ENCODE data around the gene IFNA21.
A peak's percentile ranks its signal among the peaks of the same experiment; 100 is the strongest.
"Not testable (repeated sequence)": the region's sequence is repeated elsewhere in the genome, so short reads cannot be mapped to it uniquely, and the experiment has no call there.

IFNA21 gene

DNA sequence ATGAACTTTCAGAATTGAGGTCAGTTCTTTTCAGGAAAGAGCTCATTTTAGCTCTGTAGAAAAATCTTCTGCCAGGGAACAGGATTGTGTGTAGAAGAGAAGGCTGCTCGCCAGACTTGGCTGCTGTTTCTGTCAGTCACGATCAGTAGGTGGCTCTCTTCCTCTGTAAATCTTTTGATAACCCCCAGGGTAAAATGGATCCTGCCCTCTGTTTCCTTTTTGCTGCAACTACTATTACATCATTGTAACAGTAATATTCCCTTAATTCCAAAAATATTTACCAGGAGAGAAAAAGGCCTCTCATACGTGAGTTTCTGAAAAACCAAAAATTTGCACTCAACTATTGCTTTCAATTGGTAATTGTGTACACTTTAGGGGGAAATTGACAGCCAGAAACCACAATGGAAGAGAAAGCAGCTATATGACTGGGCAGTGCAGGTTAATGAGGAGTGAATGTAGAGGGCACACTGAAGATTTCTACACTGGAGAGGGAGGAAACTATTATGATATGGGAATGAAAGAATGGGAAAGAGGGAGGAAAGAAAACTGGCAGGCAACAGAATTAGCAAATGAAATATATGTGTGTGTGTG, 12.3 kb downstream of the IFNA21 start:
- TF ChIP-seq, protein P1, sequence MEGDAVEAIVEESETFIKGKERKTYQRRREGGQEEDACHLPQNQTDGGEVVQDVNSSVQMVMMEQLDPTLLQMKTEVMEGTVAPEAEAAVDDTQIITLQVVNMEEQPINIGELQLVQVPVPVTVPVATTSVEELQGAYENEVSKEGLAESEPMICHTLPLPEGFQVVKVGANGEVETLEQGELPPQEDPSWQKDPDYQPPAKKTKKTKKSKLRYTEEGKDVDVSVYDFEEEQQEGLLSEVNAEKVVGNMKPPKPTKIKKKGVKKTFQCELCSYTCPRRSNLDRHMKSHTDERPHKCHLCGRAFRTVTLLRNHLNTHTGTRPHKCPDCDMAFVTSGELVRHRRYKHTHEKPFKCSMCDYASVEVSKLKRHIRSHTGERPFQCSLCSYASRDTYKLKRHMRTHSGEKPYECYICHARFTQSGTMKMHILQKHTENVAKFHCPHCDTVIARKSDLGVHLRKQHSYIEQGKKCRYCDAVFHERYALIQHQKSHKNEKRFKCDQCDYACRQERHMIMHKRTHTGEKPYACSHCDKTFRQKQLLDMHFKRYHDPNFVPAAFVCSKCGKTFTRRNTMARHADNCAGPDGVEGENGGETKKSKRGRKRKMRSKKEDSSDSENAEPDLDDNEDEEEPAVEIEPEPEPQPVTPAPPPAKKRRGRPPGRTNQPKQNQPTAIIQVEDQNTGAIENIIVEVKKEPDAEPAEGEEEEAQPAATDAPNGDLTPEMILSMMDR (conservative IDR thresholded peaks at IDR 0.05; ENCODE audit: low read depth, low read length), result peak; percentile 25
- DNase-seq (ENCODE audit: low read depth), result no peak
- H3K4me3 ChIP-seq (ENCODE audit: low read length), result no peak overlapping the region

DNA sequence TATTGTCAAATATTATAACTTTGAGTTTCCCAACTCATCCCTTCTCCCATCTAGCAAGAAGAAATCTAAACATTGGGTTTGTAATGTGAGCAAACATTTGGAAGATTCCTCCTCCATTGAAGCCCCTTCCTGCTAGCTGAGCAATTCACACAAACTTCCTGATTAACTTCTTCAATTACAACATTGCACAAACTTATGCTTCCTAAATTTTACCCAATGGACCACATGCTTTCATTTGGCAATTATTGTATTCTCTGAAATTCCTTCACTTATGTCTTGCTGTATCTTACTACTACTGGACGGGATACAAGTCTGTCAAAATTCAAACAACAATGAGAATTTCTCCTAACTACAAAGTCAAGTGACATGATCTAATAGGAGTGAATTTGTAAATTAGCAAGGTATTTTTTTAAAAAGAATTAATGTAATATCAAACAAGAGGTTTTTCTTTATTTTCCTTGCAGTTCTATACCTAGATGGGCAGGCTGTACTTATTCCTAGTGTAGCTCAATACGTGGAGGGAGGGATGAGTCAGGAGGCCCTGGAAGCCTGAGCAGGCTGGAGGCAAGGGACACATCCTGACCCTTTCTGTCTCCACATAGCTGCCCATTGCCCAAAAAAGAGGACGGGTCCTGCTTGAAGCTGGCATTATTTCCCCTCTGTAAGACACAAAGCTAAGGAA, 13.0 kb downstream of the IFNA21 start:
- TF ChIP-seq, protein P1 (conservative IDR thresholded peaks at IDR 0.05; ENCODE audit: low read depth, low read length), result no peak
- no peak overlapping the region for H3K4me3 ChIP-seq (ENCODE audit: low read length)
- no peak for DNase-seq (ENCODE audit: low read depth)

DNA sequence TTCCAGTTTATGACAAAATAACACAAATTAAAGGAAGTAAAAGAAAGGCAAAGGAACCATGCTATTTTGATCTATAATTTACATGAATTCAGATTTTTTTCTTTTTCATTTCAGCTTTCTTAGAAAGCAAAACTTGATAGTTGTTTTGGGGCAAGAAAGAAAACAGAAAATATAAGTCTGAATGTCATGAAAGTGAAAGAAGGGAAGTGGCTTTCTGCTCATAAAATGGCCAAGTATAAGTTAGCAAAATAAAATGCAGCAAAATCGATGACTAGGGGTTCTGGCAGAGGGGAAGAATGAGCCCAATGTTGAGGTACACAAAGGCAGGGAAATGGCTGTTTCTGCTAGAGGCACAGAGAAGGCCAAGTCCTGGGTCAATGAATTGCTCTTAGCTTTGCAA, 21.9 kb downstream of the IFNA21 start:
- DNase-seq (ENCODE audit: low read depth), result no peak
- TF ChIP-seq, protein P1 (conservative IDR thresholded peaks at IDR 0.05; ENCODE audit: low read depth, low read length), result no peak
- H3K4me3 ChIP-seq (ENCODE audit: low read length), result no peak overlapping the region

DNA sequence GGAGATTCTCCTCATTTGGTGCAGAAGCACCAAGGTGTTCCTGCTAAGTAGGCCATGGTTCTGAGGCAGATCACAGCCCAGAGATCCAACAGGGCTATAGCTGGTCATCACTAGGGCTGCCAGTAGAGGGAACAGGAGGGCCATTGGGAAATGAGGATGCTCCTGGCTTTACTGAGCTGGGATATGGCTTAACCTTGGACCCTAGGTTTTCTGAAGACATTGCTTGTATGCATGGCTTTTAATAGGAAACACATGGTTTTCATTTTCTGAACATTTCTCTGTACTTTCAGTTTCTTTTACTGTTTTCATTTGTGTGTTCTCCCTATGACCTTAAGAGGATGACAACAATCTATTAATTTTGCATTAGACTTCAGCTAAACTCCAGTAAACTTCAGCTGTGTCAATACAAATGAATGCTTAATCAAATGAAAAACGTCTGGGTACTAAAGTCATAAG, 25.0 kb downstream of the IFNA21 start, which contains the start of gene IFNW1:
Gene IFNW1, minus strand, starts transcription at position 406 of the 456 bp plus-strand sequence. Its CDS starts 262 bp downstream, at position 144.
- no peak within 1 kb of the TSS for H3K4me3 ChIP-seq (ENCODE audit: low read length)
- TF ChIP-seq, protein P1 (conservative IDR thresholded peaks at IDR 0.05; ENCODE audit: low read depth, low read length), result peak; percentile 10
- DNase-seq (ENCODE audit: low read depth), result no peak

DNA sequence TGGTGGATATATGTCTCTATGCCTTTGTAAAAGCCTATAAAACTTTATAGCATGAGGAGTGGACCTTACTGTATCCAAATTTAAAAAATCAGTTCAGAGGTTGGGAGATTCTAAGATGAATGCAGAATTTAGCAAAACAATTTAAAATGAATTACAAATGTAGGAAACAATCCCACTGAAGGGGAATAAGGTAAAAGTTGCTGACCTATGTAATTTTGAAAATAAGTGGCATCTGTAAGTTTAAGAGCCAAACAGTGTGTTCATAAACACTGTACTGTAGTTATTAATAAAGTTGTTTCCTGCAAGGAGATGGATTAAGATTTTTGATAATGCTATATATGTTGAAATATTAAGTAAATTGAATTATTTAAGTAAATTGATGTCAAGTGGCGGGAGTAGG, 29.4 kb downstream of the IFNA21 start:
- no peak for DNase-seq (ENCODE audit: low read depth)
- no peak overlapping the region for H3K4me3 ChIP-seq (ENCODE audit: low read length)
- TF ChIP-seq, protein P1 (conservative IDR thresholded peaks at IDR 0.05; ENCODE audit: low read depth, low read length), result no peak

DNA sequence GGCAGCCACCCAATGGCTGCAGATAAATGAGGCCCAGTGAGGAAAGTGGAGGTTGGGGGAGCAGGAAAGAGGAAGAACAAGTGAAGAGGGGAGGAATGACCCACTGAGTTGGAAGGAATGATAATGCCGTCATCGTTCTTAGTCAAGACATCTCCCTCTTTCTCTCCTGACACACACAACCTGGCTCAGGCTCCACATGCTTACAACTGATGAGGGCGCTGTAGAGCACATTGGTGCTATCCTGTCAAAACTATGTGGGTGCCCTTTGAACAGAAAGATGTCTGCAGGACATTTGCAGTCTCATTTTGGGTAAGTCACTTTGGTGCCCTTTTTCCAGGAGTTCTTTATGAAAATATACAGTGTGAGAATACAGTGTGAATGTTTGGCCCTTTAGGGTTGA, 30.7 kb downstream of the IFNA21 start:
- H3K4me3 ChIP-seq (ENCODE audit: low read length), result no peak overlapping the region
- TF ChIP-seq, protein P1 (conservative IDR thresholded peaks at IDR 0.05; ENCODE audit: low read depth, low read length), result no peak

DNA sequence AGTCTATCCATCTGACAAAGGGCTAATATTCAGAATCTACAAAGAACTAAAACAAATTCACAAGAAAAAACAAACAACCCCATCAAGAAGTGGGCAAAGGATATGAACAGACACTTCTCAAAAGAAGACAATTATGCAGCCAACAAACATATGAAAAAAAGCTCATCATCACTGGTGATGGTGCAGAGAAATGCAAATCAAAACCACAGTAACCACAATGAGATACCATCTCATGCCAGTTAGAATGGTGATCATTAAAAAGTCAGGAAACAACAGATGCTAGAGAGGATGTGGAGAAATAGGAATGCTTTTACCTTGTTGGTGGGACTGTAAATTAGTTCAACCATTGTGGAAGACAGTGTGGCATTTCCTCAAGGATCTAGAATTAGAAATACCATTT, 38.3 kb downstream of the IFNA21 start:
- not testable (repeated sequence) for DNase-seq (ENCODE audit: low read depth); H3K4me3 ChIP-seq (ENCODE audit: low read length)

More for the DNA sequence above, 30.7 kb downstream of the IFNA21 start:
- DNase-seq (ENCODE audit: low read depth), result no peak

All from retinal pigment epithelial cell (primary cell).